ENCODE data around the gene CALD1.

Gene CALD1

GRCh38 chr7:134809616-134810015 is 30.2 kb downstream of the CALD1 start:
- no peak overlapping the region for H3K27ac ChIP-seq (ENCODE audit: low read depth, low read length, severe bottlenecking)
- H3K9me3 ChIP-seq (ENCODE audit: control insufficient read depth, low read length): no peaks in the 10 kb centered on the region
- no CpG with 5 or more reads among the region's 1 CpG for WGBS, 2 experiments (ENCODE audit: insufficient coverage in 2 of 2)
- peaks cover 36% of the 10 kb centered on the region for H3K4me1 ChIP-seq (ENCODE audit: control insufficient read depth, insufficient read depth, low read length, poor library complexity, severe bottlenecking)
- no peak overlapping the region for H3K4me3 ChIP-seq (ENCODE audit: extremely low read depth, insufficient read depth, low read length, poor library complexity, severe bottlenecking)
- H3K36me3 ChIP-seq (ENCODE audit: control insufficient read depth, insufficient read depth, low read length): peaks cover 88% of the 10 kb centered on the region

- H3K27ac ChIP-seq (ENCODE audit: low read depth, low read length, severe bottlenecking): no peak overlapping the region
- 100% methylated on average over 1 of the region's 3 CpGs; no CpG with 5 or more reads in 1 of the 2 experiments for WGBS, 2 experiments (ENCODE audit: insufficient coverage in 2 of 2)
- no peaks in the 10 kb centered on the region for H3K9me3 ChIP-seq (ENCODE audit: control insufficient read depth, low read length)
- H3K36me3 ChIP-seq (ENCODE audit: control insufficient read depth, insufficient read depth, low read length): peaks cover 85% of the 10 kb centered on the region
- no peak overlapping the region for H3K4me3 ChIP-seq (ENCODE audit: extremely low read depth, insufficient read depth, low read length, poor library complexity, severe bottlenecking)
- peaks cover 39% of the 10 kb centered on the region for H3K4me1 ChIP-seq (ENCODE audit: control insufficient read depth, insufficient read depth, low read length, poor library complexity, severe bottlenecking)
Observed at GRCh38 chr7:134811765-134812164, 32.3 kb downstream of the CALD1 start.

DNA sequence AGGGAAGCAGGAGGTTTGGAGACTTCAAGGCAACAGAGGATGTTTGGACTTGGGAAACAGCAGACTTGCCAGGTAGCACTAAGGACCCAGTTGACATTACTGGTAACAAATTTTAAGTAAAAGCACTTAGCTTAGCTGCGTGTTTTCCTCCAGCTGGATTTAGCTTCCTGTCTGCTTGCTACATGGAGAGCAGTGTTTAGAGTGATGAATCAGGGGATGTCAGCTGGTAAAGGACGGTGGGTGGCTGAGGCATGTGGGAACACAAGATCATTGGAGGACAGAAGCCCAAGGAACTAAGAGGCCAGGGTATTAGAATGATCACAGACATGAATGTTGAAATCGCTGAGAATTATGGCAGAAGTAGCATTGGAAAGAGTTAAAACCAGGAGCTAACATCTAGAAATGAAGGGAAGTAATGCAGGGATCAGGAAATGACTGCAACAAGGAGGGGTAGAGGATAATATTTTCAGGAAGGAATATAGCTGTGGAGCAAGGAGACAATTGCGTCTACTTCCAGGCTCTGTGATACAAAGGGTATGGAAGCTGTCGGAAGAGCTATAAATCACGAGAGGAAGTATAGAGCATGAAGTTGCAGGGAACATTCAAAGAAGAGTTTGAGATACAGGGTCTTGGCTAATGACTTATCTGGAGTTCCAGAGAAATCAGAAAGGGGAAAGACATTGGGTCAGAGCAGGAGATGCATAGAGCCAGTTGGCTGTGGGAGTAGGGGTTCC is 34.4 kb downstream of the CALD1 start:
- H3K4me1 ChIP-seq (ENCODE audit: control insufficient read depth, insufficient read depth, low read length, poor library complexity, severe bottlenecking): peaks cover 42% of the 10 kb centered on the region
- no peak overlapping the region for H3K4me3 ChIP-seq (ENCODE audit: extremely low read depth, insufficient read depth, low read length, poor library complexity, severe bottlenecking)
- H3K36me3 ChIP-seq (ENCODE audit: control insufficient read depth, insufficient read depth, low read length): peaks cover 82% of the 10 kb centered on the region
- WGBS, 2 experiments (ENCODE audit: insufficient coverage in 2 of 2): 92 to 95% methylated on average over 6 of the region's 6 CpGs
- peak overlapping the region; percentile 55 for H3K27ac ChIP-seq (ENCODE audit: low read depth, low read length, severe bottlenecking)
- H3K9me3 ChIP-seq (ENCODE audit: control insufficient read depth, low read length): no peaks in the 10 kb centered on the region

GRCh38 chr7:134814730-134815364 is 35.4 kb downstream of the CALD1 start:
- Histone ChIP-seq H3K4me1 (ENCODE audit: control insufficient read depth, insufficient read depth, low read length, poor library complexity, severe bottlenecking) (peaks cover 42% of the 10 kb centered on the region), H3K4me3 (ENCODE audit: extremely low read depth, insufficient read depth, low read length, poor library complexity, severe bottlenecking) (no peak overlapping the region), H3K36me3 (ENCODE audit: control insufficient read depth, insufficient read depth, low read length) (peaks cover 81% of the 10 kb centered on the region), H3K27ac (ENCODE audit: low read depth, low read length, severe bottlenecking) (no peak overlapping the region), H3K9me3 (ENCODE audit: control insufficient read depth, low read length) (no peaks in the 10 kb centered on the region)
- WGBS, 2 experiments (ENCODE audit: insufficient coverage in 2 of 2): 94 to 100% methylated on average over 3 to 4 of the region's 4 CpGs

- peaks cover 21% of the 10 kb centered on the region for H3K4me1 ChIP-seq (ENCODE audit: control insufficient read depth, insufficient read depth, low read length, poor library complexity, severe bottlenecking)
- no peak overlapping the region for H3K27ac ChIP-seq (ENCODE audit: low read depth, low read length, severe bottlenecking)
- no peaks in the 10 kb centered on the region for H3K9me3 ChIP-seq (ENCODE audit: control insufficient read depth, low read length)
- H3K4me3 ChIP-seq (ENCODE audit: extremely low read depth, insufficient read depth, low read length, poor library complexity, severe bottlenecking): no peak overlapping the region
- 95 to 97% methylated on average over 4 to 7 of the region's 9 CpGs for WGBS, 2 experiments (ENCODE audit: insufficient coverage in 2 of 2)
- peaks cover 61% of the 10 kb centered on the region for H3K36me3 ChIP-seq (ENCODE audit: control insufficient read depth, insufficient read depth, low read length)
Observed at GRCh38 chr7:134818613-134819345, 39.3 kb downstream of the CALD1 start.

- Histone ChIP-seq H3K4me3 (ENCODE audit: extremely low read depth, insufficient read depth, low read length, poor library complexity, severe bottlenecking) (no peak overlapping the region), H3K36me3 (ENCODE audit: control insufficient read depth, insufficient read depth, low read length) (peaks cover 55% of the 10 kb centered on the region), H3K4me1 (ENCODE audit: control insufficient read depth, insufficient read depth, low read length, poor library complexity, severe bottlenecking) (peaks cover 16% of the 10 kb centered on the region), H3K27ac (ENCODE audit: low read depth, low read length, severe bottlenecking) (no peak overlapping the region), H3K9me3 (ENCODE audit: control insufficient read depth, low read length) (no peaks in the 10 kb centered on the region)
- 88 to 100% methylated on average over 1 of the region's 4 CpGs for WGBS, 2 experiments (ENCODE audit: insufficient coverage in 2 of 2)
Observed at GRCh38 chr7:134819401-134819800, 40.0 kb downstream of the CALD1 start.

- H3K9me3 ChIP-seq (ENCODE audit: control insufficient read depth, low read length): no peaks in the 10 kb centered on the region
- H3K27ac ChIP-seq (ENCODE audit: low read depth, low read length, severe bottlenecking): no peak overlapping the region
- peaks cover 46% of the 10 kb centered on the region for H3K36me3 ChIP-seq (ENCODE audit: control insufficient read depth, insufficient read depth, low read length)
- no CpG with 5 or more reads among the region's 2 CpGs for WGBS, 2 experiments (ENCODE audit: insufficient coverage in 2 of 2)
- peaks cover 7% of the 10 kb centered on the region for H3K4me1 ChIP-seq (ENCODE audit: control insufficient read depth, insufficient read depth, low read length, poor library complexity, severe bottlenecking)
- no peak overlapping the region for H3K4me3 ChIP-seq (ENCODE audit: extremely low read depth, insufficient read depth, low read length, poor library complexity, severe bottlenecking)
Observed at GRCh38 chr7:134820295-134820694, 40.9 kb downstream of the CALD1 start.

- peaks cover 45% of the 10 kb centered on the region for H3K36me3 ChIP-seq (ENCODE audit: control insufficient read depth, insufficient read depth, low read length)
- peaks cover 9% of the 10 kb centered on the region for H3K4me1 ChIP-seq (ENCODE audit: control insufficient read depth, insufficient read depth, low read length, poor library complexity, severe bottlenecking)
- WGBS, 2 experiments (ENCODE audit: insufficient coverage in 2 of 2): no CpG with 5 or more reads among the region's 3 CpGs
- H3K9me3 ChIP-seq (ENCODE audit: control insufficient read depth, low read length): no peaks in the 10 kb centered on the region
- H3K4me3 ChIP-seq (ENCODE audit: extremely low read depth, insufficient read depth, low read length, poor library complexity, severe bottlenecking): no peak overlapping the region
- H3K27ac ChIP-seq (ENCODE audit: low read depth, low read length, severe bottlenecking): no peak overlapping the region
Observed at GRCh38 chr7:134820778-134821177, 41.3 kb downstream of the CALD1 start.

GRCh38 chr7:134823400-134823799 is 44.0 kb downstream of the CALD1 start:
- H3K4me3 ChIP-seq (ENCODE audit: extremely low read depth, insufficient read depth, low read length, poor library complexity, severe bottlenecking): no peak overlapping the region
- H3K4me1 ChIP-seq (ENCODE audit: control insufficient read depth, insufficient read depth, low read length, poor library complexity, severe bottlenecking): peaks cover 19% of the 10 kb centered on the region
- H3K9me3 ChIP-seq (ENCODE audit: control insufficient read depth, low read length): no peaks in the 10 kb centered on the region
- 100% methylated on average over 1 of the region's 1 CpG; no CpG with 5 or more reads in 1 of the 2 experiments for WGBS, 2 experiments (ENCODE audit: insufficient coverage in 2 of 2)
- H3K36me3 ChIP-seq (ENCODE audit: control insufficient read depth, insufficient read depth, low read length): peaks cover 40% of the 10 kb centered on the region
- H3K27ac ChIP-seq (ENCODE audit: low read depth, low read length, severe bottlenecking): no peak overlapping the region

GRCh38 chr7:134825666-134826065 is 46.2 kb downstream of the CALD1 start:
- Histone ChIP-seq H3K9me3 (ENCODE audit: control insufficient read depth, low read length) (no peaks in the 10 kb centered on the region), H3K4me1 (ENCODE audit: control insufficient read depth, insufficient read depth, low read length, poor library complexity, severe bottlenecking) (peaks cover 25% of the 10 kb centered on the region), H3K27ac (ENCODE audit: low read depth, low read length, severe bottlenecking) (no peak overlapping the region), H3K4me3 (ENCODE audit: extremely low read depth, insufficient read depth, low read length, poor library complexity, severe bottlenecking) (no peak overlapping the region), H3K36me3 (ENCODE audit: control insufficient read depth, insufficient read depth, low read length) (peaks cover 26% of the 10 kb centered on the region)
- 85 to 100% methylated on average over 1 of the region's 1 CpG for WGBS, 2 experiments (ENCODE audit: insufficient coverage in 2 of 2)

All from mesodermal cell (in vitro differentiated cells).